ENCODE measurements around the gene GSS.

GSS gene

GRCh38 chr20:34931771-34932170 lies 23.8 kb downstream of the GSS start:
- H3K4me1 Mint-ChIP-seq, result no peaks in the 10 kb centered on the region
- no peaks in the 10 kb centered on the region for H3K27me3 Mint-ChIP-seq
- ATAC-seq (replicated peaks) (no peak), DNase-seq (no peak)
- no peak overlapping the region for H3K27ac Mint-ChIP-seq
- no peak overlapping the region for H3K4me3 Mint-ChIP-seq
- H3K9me3 Mint-ChIP-seq, result no peaks in the 10 kb centered on the region
- peaks cover 56 to 60% of the 10 kb centered on the region in 2 donors for H3K36me3 Mint-ChIP-seq

GRCh38 chr20:34928411-34928810 lies 27.2 kb downstream of the GSS start:
- ATAC-seq (replicated peaks) (no peak), DNase-seq (no peak)
- H3K36me3 Mint-ChIP-seq, result peaks cover 52 to 58% of the 10 kb centered on the region in 2 donors
- no peaks in the 10 kb centered on the region for H3K4me1 Mint-ChIP-seq
- no peak overlapping the region for H3K4me3 Mint-ChIP-seq
- no peak overlapping the region for H3K27ac Mint-ChIP-seq
- H3K27me3 Mint-ChIP-seq, result no peaks in the 10 kb centered on the region
- no peaks in the 10 kb centered on the region for H3K9me3 Mint-ChIP-seq

- Mint-ChIP-seq H3K27ac (no peak overlapping the region), H3K36me3 (peaks cover 47 to 51% of the 10 kb centered on the region in 2 donors), H3K9me3 (no peaks in the 10 kb centered on the region), H3K4me1 (no peaks in the 10 kb centered on the region), H3K27me3 (no peaks in the 10 kb centered on the region), H3K4me3 (no peak overlapping the region)
- ATAC-seq (replicated peaks) (no peak), DNase-seq (no peak)
These were observed 27.9 kb downstream of the GSS start for GRCh38 chr20:34927736-34928135.

GRCh38 chr20:34926581-34926980 lies 29.0 kb downstream of the GSS start:
- Mint-ChIP-seq H3K27ac (no peak overlapping the region), H3K4me3 (no peak overlapping the region), H3K27me3 (no peaks in the 10 kb centered on the region), H3K9me3 (no peaks in the 10 kb centered on the region), H3K36me3 (peaks cover 38 to 44% of the 10 kb centered on the region in 2 donors), H3K4me1 (no peaks in the 10 kb centered on the region)
- DNase-seq (no peak), ATAC-seq (replicated peaks) (no peak)

GRCh38 chr20:34925981-34926380 lies 29.6 kb downstream of the GSS start:
- Mint-ChIP-seq H3K36me3 (peaks cover 36 to 40% of the 10 kb centered on the region in 2 donors), H3K4me1 (no peaks in the 10 kb centered on the region), H3K27me3 (no peaks in the 10 kb centered on the region), H3K4me3 (no peak overlapping the region), H3K9me3 (no peaks in the 10 kb centered on the region), H3K27ac (no peak overlapping the region)
- DNase-seq (no peak), ATAC-seq (replicated peaks) (no peak)

GRCh38 chr20:34925341-34925740 lies 30.3 kb downstream of the GSS start:
- no peak for ATAC-seq (replicated peaks)
- Mint-ChIP-seq H3K9me3 (no peaks in the 10 kb centered on the region), H3K27me3 (no peaks in the 10 kb centered on the region), H3K4me1 (no peaks in the 10 kb centered on the region), H3K36me3 (peaks cover 34 to 39% of the 10 kb centered on the region in 2 donors), H3K27ac (no peak overlapping the region), H3K4me3 (no peak overlapping the region)
- no peak for DNase-seq

- Mint-ChIP-seq H3K4me3 (no peak overlapping the region), H3K9me3 (no peaks in the 10 kb centered on the region), H3K27ac (no peak overlapping the region), H3K27me3 (no peaks in the 10 kb centered on the region), H3K36me3 (peaks cover 29 to 37% of the 10 kb centered on the region in 2 donors), H3K4me1 (no peaks in the 10 kb centered on the region)
- no peak for ATAC-seq (replicated peaks)
- DNase-seq, result no peak
These were observed 32.2 kb downstream of the GSS start for GRCh38 chr20:34923414-34923813.

- peaks cover 30 to 42% of the 10 kb centered on the region in 2 donors for H3K36me3 Mint-ChIP-seq
- no peak overlapping the region for H3K27ac Mint-ChIP-seq
These were observed 32.8 kb downstream of the GSS start for GRCh38 chr20:34922654-34923381.

GRCh38 chr20:34921436-34921835 lies 34.2 kb downstream of the GSS start:
- no peak overlapping the region for H3K4me3 Mint-ChIP-seq
- no peaks in the 10 kb centered on the region for H3K27me3 Mint-ChIP-seq
- no peaks in the 10 kb centered on the region for H3K9me3 Mint-ChIP-seq
- ATAC-seq (replicated peaks) (no peak), DNase-seq (no peak)
- H3K4me1 Mint-ChIP-seq, result no peaks in the 10 kb centered on the region
- H3K27ac Mint-ChIP-seq, result no peak overlapping the region
- peaks cover 22 to 38% of the 10 kb centered on the region in 2 donors for H3K36me3 Mint-ChIP-seq

More at GRCh38 chr20:34922654-34923381, 32.8 kb downstream of the GSS start:
- Mint-ChIP-seq H3K4me1 (no peaks in the 10 kb centered on the region), H3K9me3 (no peaks in the 10 kb centered on the region), H3K4me3 (no peak overlapping the region), H3K27me3 (no peaks in the 10 kb centered on the region)
- ATAC-seq (replicated peaks) (no peak), DNase-seq (no peak)

GRCh38 chr20:34920055-34920454 lies 35.6 kb downstream of the GSS start:
- no peaks in the 10 kb centered on the region for H3K9me3 Mint-ChIP-seq
- peaks cover 15 to 28% of the 10 kb centered on the region in 2 donors for H3K36me3 Mint-ChIP-seq
- DNase-seq (no peak), ATAC-seq (replicated peaks) (no peak)
- H3K27me3 Mint-ChIP-seq, result no peaks in the 10 kb centered on the region
- no peak overlapping the region for H3K4me3 Mint-ChIP-seq
- no peaks in the 10 kb centered on the region for H3K4me1 Mint-ChIP-seq
- no peak overlapping the region for H3K27ac Mint-ChIP-seq

GRCh38 chr20:34916774-34917354 lies 38.7 kb downstream of the GSS start:
- peaks cover 21 to 24% of the 10 kb centered on the region in 2 donors for H3K36me3 Mint-ChIP-seq
- no peak overlapping the region for H3K4me3 Mint-ChIP-seq
- no peaks in the 10 kb centered on the region for H3K9me3 Mint-ChIP-seq
- DNase-seq (no peak), ATAC-seq (replicated peaks) (no peak)
- H3K27ac Mint-ChIP-seq, result no peak overlapping the region
- H3K4me1 Mint-ChIP-seq, result peaks cover 0 to 1% of the 10 kb centered on the region in 2 donors
- no peaks in the 10 kb centered on the region for H3K27me3 Mint-ChIP-seq

GRCh38 chr20:34915749-34916455 lies 39.7 kb downstream of the GSS start:
- H3K27me3 Mint-ChIP-seq, result no peaks in the 10 kb centered on the region
- no peaks in the 10 kb centered on the region for H3K9me3 Mint-ChIP-seq
- peaks cover 0 to 1% of the 10 kb centered on the region in 2 donors for H3K4me1 Mint-ChIP-seq
- H3K27ac Mint-ChIP-seq, result no peak overlapping the region
- H3K4me3 Mint-ChIP-seq, result no peak overlapping the region
- DNase-seq (no peak), ATAC-seq (replicated peaks) (no peak)
- peaks cover 19 to 24% of the 10 kb centered on the region in 2 donors for H3K36me3 Mint-ChIP-seq

- H3K9me3 Mint-ChIP-seq, result no peaks in the 10 kb centered on the region
- H3K4me3 Mint-ChIP-seq, result no peak overlapping the region
- ATAC-seq (replicated peaks) (no peak), DNase-seq (no peak)
- peaks cover 0 to 1% of the 10 kb centered on the region in 2 donors for H3K4me1 Mint-ChIP-seq
- H3K27me3 Mint-ChIP-seq, result no peaks in the 10 kb centered on the region
- no peak overlapping the region for H3K27ac Mint-ChIP-seq
- H3K36me3 Mint-ChIP-seq, result peaks cover 14 to 16% of the 10 kb centered on the region in 2 donors
These were observed 40.5 kb downstream of the GSS start for GRCh38 chr20:34915131-34915530.

- Mint-ChIP-seq H3K27me3 (no peaks in the 10 kb centered on the region), H3K27ac (no peak overlapping the region), H3K36me3 (peaks cover under 1 to 1% of the 10 kb centered on the region in 2 donors), H3K4me3 (no peak overlapping the region), H3K9me3 (no peaks in the 10 kb centered on the region), H3K4me1 (peaks cover 10 to 12% of the 10 kb centered on the region in 2 donors)
- ATAC-seq (replicated peaks) (no peak), DNase-seq (no peak)
These were observed 47.8 kb downstream of the GSS start for GRCh38 chr20:34907616-34908469.

Data from stimulated activated naive B cell treated with anti-CD40 and anti-IgM and Interleukin-4, amounts not matched to agents 10 μg/mL and 1 μg/mL and 100 μg/mL, for 72 hours (primary cell).